Left lung (tissue), 10 donors: ENCODE measurements around the gene ADAMTS17. TPM values are rescaled to one million over a fixed set of nuclear protein-coding genes. Genes with fewer than 3 reads are reported as not detected.

ENCODE experiments used
- ATAC-seq: fragments of 200-7000 bp; cut with Tn5 transposase; one replicate; pipeline ENCODE4 v1.9.1; 2020; ENCODE audit warnings: moderate library complexity
- DNase-seq, 4 donors: peaks; one replicate each; pipeline ENCODE4 v3.0.0-alpha.2; 2013 to 2020
- H3K27ac ChIP-seq, 2 donors: fragments of 200-600 bp; sonication (generic) in 1 of 2; one replicate each; pipeline versions ENCODE4 v1.5.0 to v1.8.0; 2020 to 2021
- H3K27me3 ChIP-seq, 2 donors: fragments of 200-600 bp; sonication (generic) in 1 of 2; one replicate each; pipeline versions ENCODE4 v1.5.0 to v1.8.0; 2020 to 2021
- H3K36me3 ChIP-seq, 2 donors: fragments of 200-600 bp; sonication (generic) in 1 of 2; one replicate each; pipeline versions ENCODE4 v1.5.0 to v1.8.0; 2020 to 2021
- H3K4me1 ChIP-seq, 2 donors: fragments of 200-600 bp; one replicate each; pipeline ENCODE4 v1.8.0; 2021
- H3K4me3 ChIP-seq, 2 donors: fragments of 200-600 bp; sonication (generic) in 1 of 2; one replicate each; pipeline versions ENCODE4 v1.5.0 to v1.8.0; 2020 to 2021; ENCODE audit warnings: mild to moderate bottlenecking in 1 of 2
- H3K9me3 ChIP-seq, 2 donors: fragments of 200-600 bp; sonication (generic) in 1 of 2; one replicate each; pipeline versions ENCODE4 v1.5.0 to v1.8.0; 2020 to 2021
- CTCF ChIP-seq, 2 donors: fragments of 200-600 bp; sonication (generic) in 1 of 2; IDR thresholded peaks; one replicate each; pipeline versions ENCODE4 v1.5.0 to v1.8.0; 2021; ENCODE audit warnings: antibody characterized with exemption in 2 of 2
- intact Hi-C, 2 donors: fragments of 100-400 bp; cut with DNase I; formaldehyde crosslinking; loops; one replicate each; pipeline versions ENCODE4 v1.11.2 to v1.14.2; 2022
- polyA plus RNA-seq, 6 donors: library from polyadenylated mRNA; unstranded; fragments of 120-200 nt; gene quantifications; one replicate each; pipeline ENCODE4 v1.2.1, GENCODE V29; 2013; ENCODE audit not compliant: insufficient read length in 6 of 6
- total RNA-seq, 2 donors: library from RNA; stranded (reverse); fragmentation: NEBNext Ultra II Directional; extraction: Animal tissue kit (Norgen Biotek cat#: 25700); gene quantifications; one replicate each; pipeline ENCODE4 v1.2.1, GENCODE V29; 2021
- donor health status: DM: no; HTN: yes; CAD: no.
- donor health status: DM: no; HTN: no; CAD: no.

Gene ADAMTS17
- total and polyA plus RNA-seq, 8 donors, result 2.0 to 3.9 (median 3.4) TPM

GRCh38 chr15:100096248-100096600 lies 245.6 kb downstream of the ADAMTS17 start:
- H3K27me3 ChIP-seq, result no peaks in the 10 kb centered on the region
- H3K4me3 ChIP-seq, result no peak overlapping the region
- intact Hi-C loops, result no loop called here
- no peak overlapping the region for H3K27ac ChIP-seq
- DNase-seq (no peak), ATAC-seq (no peak)
- H3K9me3 ChIP-seq, result no peaks in the 10 kb centered on the region
- no peak for TF ChIP-seq CTCF (IDR thresholded peaks at IDR 0.05)
- no peaks in the 10 kb centered on the region for H3K36me3 ChIP-seq
- no peaks in the 10 kb centered on the region for H3K4me1 ChIP-seq

GRCh38 chr15:100095541-100096247 lies 246.1 kb downstream of the ADAMTS17 start:
- DNase-seq, result no peak
- intact Hi-C loops, result no loop called here
- no peak for TF ChIP-seq CTCF (IDR thresholded peaks at IDR 0.05)
- Histone ChIP-seq H3K36me3 (no peaks in the 10 kb centered on the region), H3K27me3 (no peaks in the 10 kb centered on the region), H3K27ac (no peak overlapping the region), H3K4me1 (no peaks in the 10 kb centered on the region), H3K4me3 (no peak overlapping the region), H3K9me3 (no peaks in the 10 kb centered on the region)
- ATAC-seq, result no peak

GRCh38 chr15:100094127-100094510 lies 247.7 kb downstream of the ADAMTS17 start:
- H3K4me3 ChIP-seq, result no peak overlapping the region
- H3K9me3 ChIP-seq, result no peaks in the 10 kb centered on the region
- intact Hi-C loops, result no loop called here
- no peak for TF ChIP-seq CTCF (IDR thresholded peaks at IDR 0.05)
- H3K4me1 ChIP-seq, result no peaks in the 10 kb centered on the region
- no peak for ATAC-seq
- H3K27ac ChIP-seq, result no peak overlapping the region
- no peak for DNase-seq
- no peaks in the 10 kb centered on the region for H3K36me3 ChIP-seq
- no peaks in the 10 kb centered on the region for H3K27me3 ChIP-seq

- intact Hi-C loops, result no loop called here
- Histone ChIP-seq H3K4me1 (no peaks in the 10 kb centered on the region), H3K36me3 (no peaks in the 10 kb centered on the region), H3K27ac (no peak overlapping the region), H3K4me3 (no peak overlapping the region), H3K27me3 (no peaks in the 10 kb centered on the region), H3K9me3 (no peaks in the 10 kb centered on the region)
- ATAC-seq, result no peak
- no peak for TF ChIP-seq CTCF (IDR thresholded peaks at IDR 0.05)
- no peak for DNase-seq
These were observed 248.3 kb downstream of the ADAMTS17 start for GRCh38 chr15:100093211-100094126.

GRCh38 chr15:100092034-100092433 lies 249.7 kb downstream of the ADAMTS17 start:
- Histone ChIP-seq H3K36me3 (no peaks in the 10 kb centered on the region), H3K4me3 (no peak overlapping the region), H3K9me3 (peaks cover 0 to 1% of the 10 kb centered on the region in 2 donors), H3K27me3 (no peaks in the 10 kb centered on the region), H3K27ac (no peak overlapping the region), H3K4me1 (no peaks in the 10 kb centered on the region)
- intact Hi-C loops, result no loop called here
- DNase-seq (no peak), ATAC-seq (no peak)
- no peak for TF ChIP-seq CTCF (IDR thresholded peaks at IDR 0.05)
